Adipocyte (in vitro differentiated cells): ENCODE measurements around the gene MYRF.

Source experiments
- DNase-seq: peaks from one replicate; pipeline ENCODE4 v3.0.0-alpha.2; 2015; ENCODE audit warnings: low read depth
- H3K27me3 ChIP-seq: replicated peaks from 2 replicates; pipeline ENCODE4 v1.7.0; 2013; ENCODE audit warnings: mild to moderate bottlenecking, low read length, moderate library complexity; ENCODE audit not compliant: control insufficient read depth, insufficient read depth
- H3K36me3 ChIP-seq: 2 replicates; pipeline ENCODE4 v1.7.0; 2013; ENCODE audit warnings: low read length, mild to moderate bottlenecking, moderate library complexity; ENCODE audit not compliant: control insufficient read depth, insufficient read depth, severe bottlenecking
- H3K4me1 ChIP-seq: 2 replicates; pipeline ENCODE4 v1.7.0; 2013; ENCODE audit warnings: mild to moderate bottlenecking, low read length, moderate library complexity; ENCODE audit not compliant: control insufficient read depth, insufficient read depth
- H3K4me3 ChIP-seq: 2 replicates; pipeline ENCODE4 v1.7.0; 2013; ENCODE audit warnings: mild to moderate bottlenecking, low read length, moderate library complexity
- H3K9ac ChIP-seq: 2 replicates; pipeline ENCODE4 v1.7.0; 2013; ENCODE audit warnings: mild to moderate bottlenecking, low read length, moderate library complexity
- H3K9me3 ChIP-seq: 2 replicates; pipeline ENCODE4 v1.7.0; 2013; ENCODE audit warnings: mild to moderate bottlenecking, low read length, moderate library complexity; ENCODE audit not compliant: control insufficient read depth

The MYRF gene

GRCh38 chr11:61720597-61720996, 31.8 kb upstream of the MYRF start:
- no peaks in the 10 kb centered on the region for H3K9me3 ChIP-seq

GRCh38 chr11:61724437-61724836, 28.0 kb upstream of the MYRF start:
- H3K27me3 ChIP-seq, result no peaks in the 10 kb centered on the region
- no peak for DNase-seq

More at GRCh38 chr11:61720597-61720996, 31.8 kb upstream of the MYRF start:
- no peak for DNase-seq
- no peaks in the 10 kb centered on the region for H3K4me1 ChIP-seq
- H3K9ac ChIP-seq, result no peak overlapping the region
- no peak overlapping the region for H3K4me3 ChIP-seq
- H3K36me3 ChIP-seq, result no peaks in the 10 kb centered on the region
- H3K27me3 ChIP-seq, result no peaks in the 10 kb centered on the region

GRCh38 chr11:61725781-61726231, 26.6 kb upstream of the MYRF start:
- Histone ChIP-seq H3K36me3 (no peaks in the 10 kb centered on the region), H3K27me3 (no peaks in the 10 kb centered on the region), H3K9ac (no peak overlapping the region), H3K4me1 (no peaks in the 10 kb centered on the region), H3K4me3 (no peak overlapping the region), H3K9me3 (no peaks in the 10 kb centered on the region)
- no peak for DNase-seq

More at GRCh38 chr11:61724437-61724836, 28.0 kb upstream of the MYRF start:
- H3K9me3 ChIP-seq, result no peaks in the 10 kb centered on the region
- H3K9ac ChIP-seq, result no peak overlapping the region
- no peaks in the 10 kb centered on the region for H3K36me3 ChIP-seq
- H3K4me1 ChIP-seq, result no peaks in the 10 kb centered on the region
- H3K4me3 ChIP-seq, result no peak overlapping the region

DNA sequence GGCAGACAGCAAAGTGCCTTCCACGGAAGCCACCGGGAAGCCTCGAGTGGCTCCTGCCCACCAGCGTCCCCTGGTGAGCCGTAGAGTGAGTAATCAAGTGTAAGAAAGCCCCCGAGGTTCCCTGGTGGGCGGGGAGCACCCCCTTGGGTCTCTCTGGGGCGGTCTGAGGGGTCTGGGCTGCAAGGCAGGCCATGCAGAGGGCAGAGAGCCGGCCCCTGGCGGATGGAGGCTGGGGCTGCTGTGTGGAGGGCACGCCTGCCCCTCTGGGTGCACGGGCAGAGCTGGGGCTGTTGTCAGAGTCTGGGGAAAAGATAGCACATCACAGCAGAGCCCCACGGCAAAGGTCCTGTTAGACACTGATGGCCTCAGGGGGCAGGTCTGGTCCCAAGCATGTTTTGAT, 25.7 kb upstream of the MYRF start:
- Histone ChIP-seq H3K4me3 (no peak overlapping the region), H3K27me3 (no peaks in the 10 kb centered on the region), H3K4me1 (peaks cover 4% of the 10 kb centered on the region), H3K36me3 (no peaks in the 10 kb centered on the region), H3K9ac (no peak overlapping the region), H3K9me3 (no peaks in the 10 kb centered on the region)
- no peak for DNase-seq

- Histone ChIP-seq H3K9ac (no peak overlapping the region), H3K4me3 (no peak overlapping the region), H3K4me1 (peaks cover 10% of the 10 kb centered on the region), H3K27me3 (no peaks in the 10 kb centered on the region), H3K36me3 (no peaks in the 10 kb centered on the region), H3K9me3 (no peaks in the 10 kb centered on the region)
- no peak for DNase-seq
Observed at GRCh38 chr11:61727401-61727811, 25.0 kb upstream of the MYRF start.

DNA sequence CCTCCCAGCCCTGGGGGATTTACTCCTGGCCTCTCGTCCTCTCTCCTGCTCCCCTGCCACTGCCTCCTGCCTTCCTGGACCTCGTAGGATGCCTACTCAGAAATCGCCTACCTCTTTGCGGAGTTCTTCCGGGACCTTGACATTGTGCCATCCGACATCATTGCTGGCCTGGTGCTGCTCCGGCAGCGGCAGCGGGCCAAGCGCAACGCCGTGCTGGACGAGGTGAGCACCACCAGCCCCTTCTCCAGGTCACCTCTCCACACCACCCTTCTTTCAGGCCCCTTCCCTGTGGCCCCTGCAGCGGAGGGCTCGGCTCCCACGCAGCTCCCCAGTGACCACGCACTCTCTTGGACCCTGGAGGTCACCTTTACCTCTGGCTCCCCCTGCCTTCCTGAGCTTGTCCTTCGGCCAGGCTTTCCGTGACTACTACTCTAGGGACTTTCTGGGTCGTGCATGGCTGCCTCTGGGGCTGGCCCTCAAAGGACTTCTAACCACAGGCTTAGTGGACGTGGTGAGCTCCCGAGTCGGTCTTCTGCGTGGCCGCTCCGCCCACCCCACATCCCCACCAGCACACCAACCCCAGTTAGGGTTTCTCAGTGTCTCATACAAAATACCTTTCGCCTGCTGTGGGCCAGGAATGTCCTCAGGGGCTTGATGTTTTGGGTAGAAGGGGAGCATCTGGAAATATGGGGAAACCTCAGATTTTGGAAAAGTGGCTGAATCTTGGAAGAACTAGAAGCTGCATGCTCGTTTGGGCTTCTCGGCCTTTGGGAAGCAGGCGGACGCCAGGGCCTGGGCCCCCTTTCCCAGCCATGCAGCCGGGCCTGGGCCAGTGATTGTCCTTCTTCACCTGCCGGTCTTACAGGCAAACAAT, 24.1 kb upstream of the MYRF start:
- H3K36me3 ChIP-seq, result no peaks in the 10 kb centered on the region
- no peak overlapping the region for H3K9ac ChIP-seq
- peaks cover 19% of the 10 kb centered on the region for H3K4me1 ChIP-seq
- no peaks in the 10 kb centered on the region for H3K9me3 ChIP-seq
- no peaks in the 10 kb centered on the region for H3K27me3 ChIP-seq
- DNase-seq, result no peak
- H3K4me3 ChIP-seq, result no peak overlapping the region

DNA sequence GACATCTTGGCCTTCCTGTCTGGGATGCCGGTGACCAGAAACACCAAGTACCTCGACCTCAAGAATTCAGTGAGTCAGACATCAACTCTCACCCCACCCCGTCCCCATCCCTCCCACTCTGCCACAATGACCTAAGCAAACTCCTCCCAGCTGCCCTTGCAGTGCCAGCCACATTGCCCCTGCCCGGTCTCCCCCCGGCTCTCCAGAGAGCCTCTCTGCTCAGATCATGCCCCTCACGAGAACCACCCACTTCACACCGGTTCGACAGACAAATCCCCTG, 23.6 kb upstream of the MYRF start:
- DNase-seq, result peak; percentile 23
- Histone ChIP-seq H3K4me1 (peaks cover 20% of the 10 kb centered on the region), H3K4me3 (no peak overlapping the region), H3K36me3 (no peaks in the 10 kb centered on the region), H3K27me3 (no peaks in the 10 kb centered on the region), H3K9me3 (no peaks in the 10 kb centered on the region), H3K9ac (no peak overlapping the region)

- Histone ChIP-seq H3K4me3 (no peak overlapping the region), H3K36me3 (no peaks in the 10 kb centered on the region), H3K9me3 (no peaks in the 10 kb centered on the region), H3K27me3 (no peaks in the 10 kb centered on the region), H3K9ac (no peak overlapping the region), H3K4me1 (peaks cover 20% of the 10 kb centered on the region)
- DNase-seq, result no peak
Observed at GRCh38 chr11:61730240-61730994, 22.0 kb upstream of the MYRF start.

DNA sequence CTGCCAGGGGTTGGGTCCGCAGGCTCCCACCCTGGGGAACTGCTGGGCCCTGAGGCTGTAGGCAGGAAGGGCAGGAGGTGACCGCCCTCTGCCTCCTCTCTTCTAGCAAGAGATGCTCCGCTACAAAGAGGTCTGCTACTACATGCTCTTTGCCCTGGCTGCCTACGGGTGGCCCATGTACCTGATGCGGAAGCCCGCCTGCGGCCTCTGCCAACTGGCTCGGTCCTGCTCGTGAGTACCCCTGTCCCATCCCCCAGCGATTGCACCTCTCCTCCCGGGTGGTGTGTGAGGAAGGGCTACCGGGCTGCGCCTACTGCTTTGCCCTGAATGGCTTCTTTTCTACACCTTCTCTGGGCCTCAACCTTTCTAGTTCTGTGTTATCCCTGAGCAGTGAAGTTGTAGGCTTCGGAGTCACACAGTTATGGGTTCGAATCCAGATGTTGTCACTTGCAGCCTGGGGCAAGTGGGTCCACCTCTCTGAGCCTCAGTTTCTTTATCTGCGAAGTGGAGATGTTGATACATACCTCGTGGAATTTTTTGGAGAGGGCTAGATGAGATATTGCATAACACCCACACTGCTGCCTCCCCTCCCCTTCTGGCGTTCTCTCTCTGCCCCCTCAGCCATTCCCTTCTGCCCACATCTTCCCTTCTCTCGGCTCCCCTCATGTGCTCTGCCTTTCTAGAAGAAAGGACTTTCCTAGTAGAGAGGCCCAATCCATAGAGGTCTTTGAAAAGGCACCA, 21.1 kb upstream of the MYRF start:
- Histone ChIP-seq H3K4me3 (no peak overlapping the region), H3K27me3 (no peaks in the 10 kb centered on the region), H3K9ac (peak overlapping the region; percentile 51), H3K4me1 (peaks cover 20% of the 10 kb centered on the region), H3K36me3 (peaks cover 4% of the 10 kb centered on the region), H3K9me3 (no peaks in the 10 kb centered on the region)
- peak; percentile 14 for DNase-seq

DNA sequence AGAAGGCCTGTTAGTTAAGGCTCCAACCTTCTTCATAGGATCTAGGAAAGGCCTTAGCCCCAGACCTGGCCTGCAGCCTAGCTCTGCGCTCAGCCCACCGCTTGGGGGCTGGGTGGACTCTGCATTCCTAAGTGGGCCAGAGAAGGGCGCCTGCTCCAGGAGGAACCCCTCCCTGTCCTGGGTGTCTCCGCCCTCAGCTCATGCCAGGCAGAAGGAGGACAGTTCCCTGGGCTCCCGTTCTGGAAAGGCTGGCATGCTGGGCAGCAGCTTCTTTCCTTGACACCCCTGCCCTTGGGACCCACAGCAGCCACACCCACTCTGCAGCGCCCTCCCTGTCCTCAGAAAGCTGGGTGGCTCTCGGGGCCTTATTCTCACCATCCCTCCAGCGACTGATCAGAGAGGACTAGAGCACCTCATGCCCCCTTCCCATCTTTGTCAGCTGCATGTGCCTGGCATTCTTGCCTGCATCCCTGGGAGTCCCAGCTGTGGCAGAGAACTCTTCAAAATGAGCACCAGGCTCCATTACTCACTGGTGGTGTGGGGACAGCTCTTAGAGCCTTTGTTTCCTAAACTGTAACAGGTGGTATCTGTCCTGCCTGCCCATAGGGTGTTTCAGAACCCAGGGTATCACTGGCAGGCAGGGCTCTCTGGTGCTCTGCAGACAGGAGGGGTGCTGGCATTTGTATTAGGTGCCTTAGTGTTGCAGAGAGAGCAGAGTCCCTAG, 20.3 kb upstream of the MYRF start:
- Histone ChIP-seq H3K9ac (peak overlapping the region; percentile 51), H3K27me3 (no peaks in the 10 kb centered on the region), H3K4me3 (no peak overlapping the region), H3K36me3 (peaks cover 5% of the 10 kb centered on the region), H3K9me3 (no peaks in the 10 kb centered on the region), H3K4me1 (peaks cover 20% of the 10 kb centered on the region)
- peak; percentile 8 for DNase-seq
